ENCODE measurements around the gene RHPN2. TPM values are rescaled to one million over a fixed set of nuclear protein-coding genes. Genes with fewer than 3 reads are reported as not detected.

The RHPN2 gene
- total and polyA plus RNA-seq, 2 of the 13 experiments (the other 11 are each of a cell fraction or from before 2014, with no cell fraction given) = 20.3 to 48.0 TPM

GRCh38 chr19:32971715-32972540 is 92.8 kb downstream of the RHPN2 start, which contains the start of the genes CEP89 and FAAP24 (continued):
- no peak; the same call in 1 of the 2 replicates for TF ChIP-seq ZSCAN5A (CRISPR knock-in tag; IDR thresholded peaks at IDR 0.05; ENCODE audit: borderline replicate concordance)
- TF ChIP-seq HHEX (CRISPR knock-in tag; IDR thresholded peaks at IDR 0.05) = no peak
- no peak for TF ChIP-seq ATF7 (IDR thresholded peaks at IDR 0.05)
- TF ChIP-seq ATF7 (CRISPR knock-in tag; IDR thresholded peaks at IDR 0.05) = 0 out of 2 replicates have a peak, but pooled peaks have one; percentile 42
- no peak for TF ChIP-seq ZNF281 (CRISPR knock-in tag; IDR thresholded peaks at IDR 0.05; ENCODE audit: borderline replicate concordance)
- no peak for TF ChIP-seq ZNF713 (CRISPR knock-in tag; IDR thresholded peaks at IDR 0.05)
- no peak for TF ChIP-seq ZNF558 (CRISPR knock-in tag; IDR thresholded peaks at IDR 0.05; ENCODE audit: borderline replicate concordance)
- TF ChIP-seq MTF2 (CRISPR knock-in tag; IDR thresholded peaks at IDR 0.05; ENCODE audit: borderline replicate concordance) = no peak
- TF ChIP-seq ZNF343 (CRISPR knock-in tag; IDR thresholded peaks at IDR 0.05) = no peak
- no peak for TF ChIP-seq ZFP36 (IDR thresholded peaks at IDR 0.05; ENCODE audit: borderline replicate concordance, low read depth, low read length, partially characterized antibody)
- TF ChIP-seq CSRNP2 (CRISPR knock-in tag; conservative IDR thresholded peaks at IDR 0.05; ENCODE audit: low read depth) = 0 out of 2 replicates have a peak, but pooled peaks have one; percentile 73
- no peak for TF ChIP-seq HNRNPUL1 (IDR thresholded peaks at IDR 0.05; ENCODE audit: low read depth, low read length)
- no peak for TF ChIP-seq KDM6A (CRISPR knock-in tag; IDR thresholded peaks at IDR 0.05; ENCODE audit: low read depth)
- TF ChIP-seq, protein P1, sequence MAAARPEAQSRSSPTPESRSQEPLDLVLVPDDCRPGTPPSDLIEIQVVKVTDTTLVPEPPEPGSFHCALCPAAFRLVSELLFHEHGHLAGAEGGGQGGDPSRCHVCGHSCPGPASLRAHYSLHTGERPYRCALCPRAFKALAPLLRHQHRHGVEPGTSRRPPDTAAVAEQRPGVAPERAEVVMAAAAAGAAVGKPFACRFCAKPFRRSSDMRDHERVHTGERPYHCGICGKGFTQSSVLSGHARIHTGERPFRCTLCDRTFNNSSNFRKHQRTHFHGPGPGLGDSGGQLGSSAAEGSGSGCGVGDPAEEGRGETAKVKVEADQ (CRISPR knock-in tag; IDR thresholded peaks at IDR 0.05; ENCODE audit: borderline replicate concordance) = peak; percentile 52; the same call in 1 of the 2 replicates
- TF ChIP-seq, protein P2, sequence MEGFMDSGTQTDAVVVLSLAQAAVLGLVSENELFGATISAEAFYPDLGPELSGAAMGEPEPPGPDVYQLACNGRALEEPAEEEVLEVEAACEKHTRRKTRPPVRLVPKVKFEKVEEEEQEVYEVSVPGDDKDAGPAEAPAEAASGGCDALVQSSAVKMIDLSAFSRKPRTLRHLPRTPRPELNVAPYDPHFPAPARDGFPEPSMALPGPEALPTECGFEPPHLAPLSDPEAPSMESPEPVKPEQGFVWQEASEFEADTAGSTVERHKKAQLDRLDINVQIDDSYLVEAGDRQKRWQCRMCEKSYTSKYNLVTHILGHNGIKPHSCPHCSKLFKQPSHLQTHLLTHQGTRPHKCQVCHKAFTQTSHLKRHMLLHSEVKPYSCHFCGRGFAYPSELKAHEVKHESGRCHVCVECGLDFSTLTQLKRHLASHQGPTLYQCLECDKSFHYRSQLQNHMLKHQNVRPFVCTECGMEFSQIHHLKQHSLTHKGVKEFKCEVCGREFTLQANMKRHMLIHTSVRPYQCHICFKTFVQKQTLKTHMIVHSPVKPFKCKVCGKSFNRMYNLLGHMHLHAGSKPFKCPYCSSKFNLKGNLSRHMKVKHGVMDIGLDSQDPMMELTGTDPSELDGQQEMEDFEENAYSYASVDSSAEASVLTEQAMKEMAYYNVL (CRISPR knock-in tag; IDR thresholded peaks at IDR 0.05; ENCODE audit: borderline replicate concordance) = no peak
- peak; percentile 99 for TF ChIP-seq GABPB1 (CRISPR knock-in tag; IDR thresholded peaks at IDR 0.05)
- TF ChIP-seq SIX1 (CRISPR knock-in tag; IDR thresholded peaks at IDR 0.05; ENCODE audit: borderline replicate concordance) = peak; percentile 97

All from HepG2 (cell line).